Ascending aorta (tissue), 2 donors: ENCODE measurements around the gene PLEKHH2. TPM values are rescaled to one million over a fixed set of nuclear protein-coding genes. Genes with fewer than 3 reads are reported as not detected.
A peak's percentile ranks its signal among the peaks of the same experiment; 100 is the strongest.
"Not testable (repeated sequence)": the region's sequence is repeated elsewhere in the genome, so short reads cannot be mapped to it uniquely, and the experiment has no call there.

Source experiments
- DNase-seq, 2 donors: peaks; one replicate each; pipeline ENCODE4 v3.0.0-alpha.2; 2019; ENCODE audit warnings: low spot score in 2 of 2
- H3K27ac ChIP-seq, 2 donors: fragments of 200-600 bp; sonication (generic); one replicate each; pipeline ENCODE4 v1.5.1; 2016 to 2017; ENCODE audit warnings: mild to moderate bottlenecking in 1 of 2
- H3K27me3 ChIP-seq: fragments of 200-600 bp; sonication (generic); one replicate; pipeline ENCODE4 v1.5.1; 2017
- H3K36me3 ChIP-seq, 2 donors: fragments of 200-600 bp; sonication (generic); one replicate each; pipeline ENCODE4 v1.5.1; 2016
- H3K4me1 ChIP-seq, 2 donors: fragments of 200-600 bp; sonication (generic); one replicate each; pipeline ENCODE4 v1.5.1; 2016 to 2017; ENCODE audit warnings: mild to moderate bottlenecking in 1 of 2
- H3K4me3 ChIP-seq, 2 donors: fragments of 200-600 bp; sonication (generic); one replicate each; pipeline ENCODE4 v1.5.1; 2016 to 2017; ENCODE audit warnings: mild to moderate bottlenecking in 1 of 2
- H3K9me3 ChIP-seq, 2 donors: fragments of 200-600 bp; sonication (generic); one replicate each; pipeline ENCODE4 v1.5.1; 2016
- intact Hi-C: fragments of 100-400 bp; cut with DNase I; formaldehyde crosslinking; loops from one replicate; pipeline ENCODE4 v1.15.1; 2023
- total RNA-seq: library from RNA; depleted of rRNA; stranded (reverse); fragments of >200 nt; gene quantifications from one replicate; pipeline ENCODE4 v1.1.0, GENCODE V29; 2016
- TF ChIP-seq, protein P1 (sequence below), 3 experiments: fragments of 200-600 bp in 2 of 3; fragments of 450-650 bp in 1 of 3; sonication (generic) in 2 of 3; IDR thresholded peaks; one replicate each; pipeline ENCODE4 v1.5.1; 2016 to 2019; ENCODE audit warnings: antibody characterized with exemption in 3 of 3, mild to moderate bottlenecking in 1 of 3, moderate library complexity in 1 of 3

The PLEKHH2 gene
- 15.0 TPM for total RNA-seq

GRCh38 chr2:43637030-43637803 lies at the start of gene PLEKHH2:
Gene PLEKHH2 (plus strand): TSS chr2:43637260. CDS start chr2:43644674, 7,414 bp downstream.
- Histone ChIP-seq H3K27me3 (no peaks in the 10 kb centered on the region), H3K36me3 (no peaks in the 10 kb centered on the region), H3K4me3 (peak within 1 kb of the TSS; percentile 94 to 95), H3K27ac (peak within 1 kb of the TSS; percentile 74 to 88), H3K9me3 (no peaks in the 10 kb centered on the region), H3K4me1 (peaks cover 0 to 4% of the 10 kb centered on the region in 2 donors)
- DNase-seq, result peak; percentile 58 to 95
- TF ChIP-seq, protein P1, sequence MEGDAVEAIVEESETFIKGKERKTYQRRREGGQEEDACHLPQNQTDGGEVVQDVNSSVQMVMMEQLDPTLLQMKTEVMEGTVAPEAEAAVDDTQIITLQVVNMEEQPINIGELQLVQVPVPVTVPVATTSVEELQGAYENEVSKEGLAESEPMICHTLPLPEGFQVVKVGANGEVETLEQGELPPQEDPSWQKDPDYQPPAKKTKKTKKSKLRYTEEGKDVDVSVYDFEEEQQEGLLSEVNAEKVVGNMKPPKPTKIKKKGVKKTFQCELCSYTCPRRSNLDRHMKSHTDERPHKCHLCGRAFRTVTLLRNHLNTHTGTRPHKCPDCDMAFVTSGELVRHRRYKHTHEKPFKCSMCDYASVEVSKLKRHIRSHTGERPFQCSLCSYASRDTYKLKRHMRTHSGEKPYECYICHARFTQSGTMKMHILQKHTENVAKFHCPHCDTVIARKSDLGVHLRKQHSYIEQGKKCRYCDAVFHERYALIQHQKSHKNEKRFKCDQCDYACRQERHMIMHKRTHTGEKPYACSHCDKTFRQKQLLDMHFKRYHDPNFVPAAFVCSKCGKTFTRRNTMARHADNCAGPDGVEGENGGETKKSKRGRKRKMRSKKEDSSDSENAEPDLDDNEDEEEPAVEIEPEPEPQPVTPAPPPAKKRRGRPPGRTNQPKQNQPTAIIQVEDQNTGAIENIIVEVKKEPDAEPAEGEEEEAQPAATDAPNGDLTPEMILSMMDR (IDR thresholded peaks at IDR 0.05), result no peak
- intact Hi-C loops, result loop anchor here (2.0 to 5.0 kb wide), 2 partner anchors 40 to 135 kb away; partner anchors contain the start of genes DYNC2LI1 and THADA

- TF ChIP-seq, protein P1 (IDR thresholded peaks at IDR 0.05), result no peak
- H3K9me3 ChIP-seq, result no peaks in the 10 kb centered on the region
- H3K27me3 ChIP-seq, result no peaks in the 10 kb centered on the region
- no peak overlapping the region for H3K4me3 ChIP-seq
- intact Hi-C loops, result no loop called here
- DNase-seq, result no peak
- H3K4me1 ChIP-seq, result peaks cover 4 to 12% of the 10 kb centered on the region in 2 donors
- H3K27ac ChIP-seq, result no peak overlapping the region
- peaks cover 10 to 27% of the 10 kb centered on the region in 2 donors for H3K36me3 ChIP-seq
Observed at GRCh38 chr2:43592443-43592842, 44.6 kb upstream of the PLEKHH2 start.

GRCh38 chr2:43593254-43593653 lies 43.8 kb upstream of the PLEKHH2 start:
- Histone ChIP-seq H3K9me3 (no peaks in the 10 kb centered on the region), H3K4me1 (peaks cover 4 to 12% of the 10 kb centered on the region in 2 donors), H3K27ac (no peak overlapping the region), H3K4me3 (no peak overlapping the region), H3K36me3 (peaks cover 10 to 19% of the 10 kb centered on the region in 2 donors), H3K27me3 (no peaks in the 10 kb centered on the region)
- TF ChIP-seq, protein P1 (IDR thresholded peaks at IDR 0.05), result no peak
- no peak for DNase-seq
- intact Hi-C loops, result no loop called here

- peaks cover 6 to 15% of the 10 kb centered on the region in 2 donors for H3K36me3 ChIP-seq
- TF ChIP-seq, protein P1 (IDR thresholded peaks at IDR 0.05), result no peak
- intact Hi-C loops, result no loop called here
- H3K27me3 ChIP-seq, result no peaks in the 10 kb centered on the region
- DNase-seq, result no peak
- H3K4me3 ChIP-seq, result peak overlapping the region; percentile 78 to 87
- no peaks in the 10 kb centered on the region for H3K9me3 ChIP-seq
- peaks cover 4 to 12% of the 10 kb centered on the region in 2 donors for H3K4me1 ChIP-seq
- H3K27ac ChIP-seq, result no peak overlapping the region
Observed at GRCh38 chr2:43594875-43595274, 42.2 kb upstream of the PLEKHH2 start.

GRCh38 chr2:43595603-43596412 lies 41.3 kb upstream of the PLEKHH2 start, which contains the start of gene THADA:
Gene THADA (minus strand): TSS chr2:43596038. CDS start chr2:43592392, 3,646 bp downstream.
- intact Hi-C loops, result loop anchor here (2.0 kb wide), 1 partner anchor 41 kb away; the partner anchor contains the start of gene PLEKHH2
- Histone ChIP-seq H3K4me1 (peaks cover 4 to 12% of the 10 kb centered on the region in 2 donors), H3K9me3 (no peaks in the 10 kb centered on the region), H3K27me3 (no peaks in the 10 kb centered on the region), H3K36me3 (peaks cover 4 to 7% of the 10 kb centered on the region in 2 donors), H3K27ac (peak within 1 kb of the TSS; percentile 88 to 95), H3K4me3 (peak within 1 kb of the TSS; percentile 78 to 87)
- DNase-seq, result peak; percentile 97 to 99
- TF ChIP-seq, protein P1 (IDR thresholded peaks at IDR 0.05), result no peak

DNA sequence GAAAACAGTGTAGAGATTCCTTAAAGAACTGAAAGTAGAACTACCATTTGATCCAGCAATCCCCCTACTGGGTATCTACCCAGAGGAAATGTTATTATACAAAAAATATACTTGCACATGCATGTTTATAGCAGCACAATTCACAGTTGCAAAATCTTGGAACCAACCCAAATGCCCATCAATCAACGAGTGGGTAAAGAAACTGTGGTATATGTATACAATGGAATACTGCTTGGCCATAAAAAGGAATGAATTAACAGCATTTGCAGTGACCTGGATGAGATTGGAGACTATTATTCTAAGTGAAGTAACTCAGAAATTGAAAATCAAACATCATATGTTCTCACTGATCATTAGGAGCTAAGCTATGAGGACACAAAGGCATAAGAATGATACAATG lies 36.5 kb upstream of the PLEKHH2 start:
- intact Hi-C loops, H3K36me3 ChIP-seq, H3K4me3 ChIP-seq, H3K4me1 ChIP-seq, DNase-seq, H3K9me3 ChIP-seq, H3K27ac ChIP-seq, H3K27me3 ChIP-seq: not testable (repeated sequence)
